Prostate gland (tissue), 2 donors: ENCODE results near the gene PDLIM7.

Experiments
- CTCF ChIP-seq, 4 experiments: fragments of 200-600 bp in 2 of 4; fragments of 450-650 bp in 2 of 4; sonication (generic) in 2 of 4; IDR thresholded peaks; 1 replicate in 3 of 4; 2 replicates in 1 of 4; pipeline ENCODE4 v1.5.1; 2016 to 2019; ENCODE audit warnings: antibody characterized with exemption in 4 of 4, mild to moderate bottlenecking in 2 of 4, moderate library complexity in 2 of 4
- POLR2AphosphoS5 ChIP-seq: sonication (generic); formaldehyde crosslinking; IDR thresholded peaks from one replicate; pipeline ENCODE4 v1.6.1; 2017; ENCODE audit warnings: antibody characterized with exemption

GRCh38 chr5:177491429-177491945 lies 5.9 kb downstream of the PDLIM7 start:
- TF ChIP-seq POLR2AphosphoS5 (no peak), CTCF (IDR thresholded peaks at IDR 0.05) (peak in 3 of 4 experiments; percentile 45 to 61 (median 53))
